Effector memory CD8-positive, alpha-beta T cell (primary cell): ENCODE data around the gene ARID1B.

Experiments
- ATAC-seq: fragments of 150-1000 bp; cut with Tn5 transposase; replicated peaks from 2 replicates; pipeline ENCODE4 v1.10.0; 2021; ENCODE audit warnings: mild to moderate bottlenecking, moderate library complexity
- DNase-seq, 3 experiments: peaks; one replicate each; pipeline ENCODE4 v3.0.0; 2021
- H3K27ac Mint-ChIP-seq, 2 donors: one replicate each; pipeline ENCODE4 v1.8.0; 2022; ENCODE audit warnings: mild to moderate bottlenecking in 2 of 2, mixed read lengths in 2 of 2, moderate library complexity in 2 of 2
- H3K27me3 Mint-ChIP-seq, 2 donors: one replicate each; pipeline ENCODE4 v1.8.0; 2022; ENCODE audit warnings: mixed read lengths in 2 of 2
- H3K36me3 Mint-ChIP-seq: one replicate; pipeline ENCODE4 v1.8.0; 2022; ENCODE audit warnings: mild to moderate bottlenecking, moderate library complexity, mixed read lengths; ENCODE audit not compliant: insufficient read depth
- H3K4me1 Mint-ChIP-seq, 2 donors: one replicate each; pipeline ENCODE4 v1.8.0; 2022; ENCODE audit warnings: low read depth in 2 of 2, mixed read lengths in 2 of 2
- H3K4me3 Mint-ChIP-seq, 2 donors: one replicate each; pipeline ENCODE4 v1.8.0; 2022; ENCODE audit warnings: mild to moderate bottlenecking in 2 of 2, mixed read lengths in 2 of 2, moderate library complexity in 2 of 2
- H3K9me3 Mint-ChIP-seq, 2 donors: one replicate each; pipeline ENCODE4 v1.8.0; 2022; ENCODE audit warnings: mixed read lengths in 2 of 2
- total RNA-seq, 9 experiments: gene quantifications; one replicate each; lab custom pipeline; 2026; lab: John Stamatoyannopoulos, UW

Gene ARID1B
- 88.5 to 351 (median 157) reads per million in 9 experiments for total RNA-seq

GRCh38 chr6:156776840-156777576 is at the start of gene ARID1B:
Gene ARID1B, plus strand, starts transcription at chr6:156777378. Its CDS starts 303 bp downstream, at chr6:156777681.
- peaks cover 37% of the 10 kb centered on the region for H3K36me3 Mint-ChIP-seq
- ATAC-seq: peak; percentile 61
- peak; percentile 75 to 82 (median 77) for DNase-seq
- peak within 1 kb of the TSS; percentile 89 for H3K4me3 Mint-ChIP-seq
- H3K9me3 Mint-ChIP-seq: no peaks in the 10 kb centered on the region
- no peaks in the 10 kb centered on the region for H3K27me3 Mint-ChIP-seq
- H3K4me1 Mint-ChIP-seq: peaks cover 23 to 24% of the 10 kb centered on the region in 2 donors
- H3K27ac Mint-ChIP-seq: peak within 1 kb of the TSS; percentile 96 to 97

GRCh38 chr6:156727715-156728385 is 49.3 kb upstream of the ARID1B start:
- DNase-seq (no peak), ATAC-seq (no peak)
- peaks cover 0 to 7% of the 10 kb centered on the region in 2 donors for H3K4me1 Mint-ChIP-seq
- H3K27ac Mint-ChIP-seq: peak overlapping the region in 1 of 2 donors; percentile 49
- peaks cover 0 to 4% of the 10 kb centered on the region in 2 donors for H3K27me3 Mint-ChIP-seq
- no peaks in the 10 kb centered on the region for H3K9me3 Mint-ChIP-seq
- H3K4me3 Mint-ChIP-seq: no peak overlapping the region
- H3K36me3 Mint-ChIP-seq: no peaks in the 10 kb centered on the region

GRCh38 chr6:156729248-156729647 is 47.9 kb upstream of the ARID1B start:
- H3K27ac Mint-ChIP-seq: no peak overlapping the region
- peaks cover 0 to 7% of the 10 kb centered on the region in 2 donors for H3K4me1 Mint-ChIP-seq
- no peak for ATAC-seq
- no peak for DNase-seq
- no peak overlapping the region for H3K4me3 Mint-ChIP-seq
- peaks cover 0 to 4% of the 10 kb centered on the region in 2 donors for H3K27me3 Mint-ChIP-seq
- H3K36me3 Mint-ChIP-seq: no peaks in the 10 kb centered on the region
- no peaks in the 10 kb centered on the region for H3K9me3 Mint-ChIP-seq

GRCh38 chr6:156731396-156731795 is 45.8 kb upstream of the ARID1B start:
- no peak for ATAC-seq
- H3K36me3 Mint-ChIP-seq: no peaks in the 10 kb centered on the region

GRCh38 chr6:156735751-156736150 is 41.4 kb upstream of the ARID1B start:
- ATAC-seq (no peak), DNase-seq (no peak)
- Mint-ChIP-seq H3K27me3 (peaks cover 0 to 6% of the 10 kb centered on the region in 2 donors), H3K4me1 (no peaks in the 10 kb centered on the region), H3K27ac (no peak overlapping the region), H3K36me3 (no peaks in the 10 kb centered on the region), H3K9me3 (peaks cover 3 to 6% of the 10 kb centered on the region in 2 donors), H3K4me3 (no peak overlapping the region)

More at GRCh38 chr6:156731396-156731795, 45.8 kb upstream of the ARID1B start:
- peaks cover 0 to 4% of the 10 kb centered on the region in 2 donors for H3K27me3 Mint-ChIP-seq
- H3K9me3 Mint-ChIP-seq: no peaks in the 10 kb centered on the region
- peaks cover 0 to 7% of the 10 kb centered on the region in 2 donors for H3K4me1 Mint-ChIP-seq
- no peak overlapping the region for H3K27ac Mint-ChIP-seq
- DNase-seq: no peak
- H3K4me3 Mint-ChIP-seq: no peak overlapping the region

GRCh38 chr6:156740604-156741003 is 36.6 kb upstream of the ARID1B start:
- Mint-ChIP-seq H3K4me3 (no peak overlapping the region), H3K27ac (no peak overlapping the region), H3K4me1 (no peaks in the 10 kb centered on the region), H3K9me3 (peaks cover 3 to 8% of the 10 kb centered on the region in 2 donors), H3K27me3 (peaks cover 0 to 6% of the 10 kb centered on the region in 2 donors), H3K36me3 (no peaks in the 10 kb centered on the region)
- DNase-seq: no peak
- ATAC-seq: no peak

- Mint-ChIP-seq H3K9me3 (peaks cover 3 to 8% of the 10 kb centered on the region in 2 donors), H3K27me3 (peaks cover 0 to 6% of the 10 kb centered on the region in 2 donors), H3K4me1 (no peaks in the 10 kb centered on the region), H3K27ac (no peak overlapping the region), H3K36me3 (no peaks in the 10 kb centered on the region), H3K4me3 (no peak overlapping the region)
- DNase-seq (no peak), ATAC-seq (no peak)
These were observed 35.7 kb upstream of the ARID1B start for GRCh38 chr6:156741287-156742073.

- peaks cover 2% of the 10 kb centered on the region for H3K36me3 Mint-ChIP-seq
These were observed 29.5 kb upstream of the ARID1B start for GRCh38 chr6:156747715-156748114.

GRCh38 chr6:156748504-156748903 is 28.7 kb upstream of the ARID1B start:
- Mint-ChIP-seq H3K9me3 (no peaks in the 10 kb centered on the region), H3K4me1 (no peaks in the 10 kb centered on the region), H3K27ac (no peak overlapping the region), H3K36me3 (peaks cover 2% of the 10 kb centered on the region), H3K4me3 (no peak overlapping the region), H3K27me3 (peaks cover 11 to 19% of the 10 kb centered on the region in 2 donors)
- DNase-seq: no peak
- ATAC-seq: no peak

More at GRCh38 chr6:156747715-156748114, 29.5 kb upstream of the ARID1B start:
- H3K4me1 Mint-ChIP-seq: no peaks in the 10 kb centered on the region
- no peak overlapping the region for H3K4me3 Mint-ChIP-seq
- H3K9me3 Mint-ChIP-seq: no peaks in the 10 kb centered on the region
- DNase-seq (no peak), ATAC-seq (no peak)
- no peak overlapping the region for H3K27ac Mint-ChIP-seq
- peaks cover 11 to 16% of the 10 kb centered on the region in 2 donors for H3K27me3 Mint-ChIP-seq

- peaks cover 24 to 36% of the 10 kb centered on the region in 2 donors for H3K27me3 Mint-ChIP-seq
- no peaks in the 10 kb centered on the region for H3K9me3 Mint-ChIP-seq
- no peak overlapping the region for H3K27ac Mint-ChIP-seq
- no peak overlapping the region for H3K4me3 Mint-ChIP-seq
- no peaks in the 10 kb centered on the region for H3K4me1 Mint-ChIP-seq
- DNase-seq (no peak), ATAC-seq (no peak)
- peaks cover 2% of the 10 kb centered on the region for H3K36me3 Mint-ChIP-seq
These were observed 24.4 kb upstream of the ARID1B start for GRCh38 chr6:156752666-156753301.

GRCh38 chr6:156756630-156757610 is 20.3 kb upstream of the ARID1B start:
- Mint-ChIP-seq H3K4me3 (no peak overlapping the region), H3K27ac (no peak overlapping the region), H3K4me1 (no peaks in the 10 kb centered on the region), H3K27me3 (peaks cover 21 to 36% of the 10 kb centered on the region in 2 donors), H3K9me3 (no peaks in the 10 kb centered on the region), H3K36me3 (no peaks in the 10 kb centered on the region)
- ATAC-seq: no peak
- no peak for DNase-seq

- no peak for DNase-seq
- H3K9me3 Mint-ChIP-seq: no peaks in the 10 kb centered on the region
- no peak overlapping the region for H3K4me3 Mint-ChIP-seq
- peaks cover 20 to 33% of the 10 kb centered on the region in 2 donors for H3K27me3 Mint-ChIP-seq
- ATAC-seq: no peak
- no peak overlapping the region for H3K27ac Mint-ChIP-seq
- H3K4me1 Mint-ChIP-seq: no peaks in the 10 kb centered on the region
- no peaks in the 10 kb centered on the region for H3K36me3 Mint-ChIP-seq
These were observed 19.3 kb upstream of the ARID1B start for GRCh38 chr6:156757849-156758248.
